WTC11 (cell line): Measurements from ENCODE around the gene MCM5.

Experiments used
- CBFB ChIP-seq: sonication (generic); formaldehyde crosslinking; IDR thresholded peaks from 2 replicates; pipeline ENCODE4 v1.8.1; 2022; ENCODE audit warnings: mild to moderate bottlenecking, low read depth, missing genetic modification reagents
- CREB1 ChIP-seq: sonication (generic); formaldehyde crosslinking; IDR thresholded peaks from 2 replicates; pipeline ENCODE4 v1.8.0; 2023; ENCODE audit warnings: mild to moderate bottlenecking, missing genetic modification reagents
- ZMAT4 ChIP-seq: fragments of 250-450 bp; sonication (Bioruptor Pico); IDR thresholded peaks from 2 replicates; pipeline ENCODE4 v1.9.0; 2021; ENCODE audit warnings: mild to moderate bottlenecking

GRCh38 chr22:35418088-35418487, 18.1 kb downstream of the MCM5 start:
- TF ChIP-seq CBFB (CRISPR knock-in tag) (no peak), ZMAT4 (CRISPR knock-in tag) (no peak), CREB1 (CRISPR knock-in tag) (no peak)
